HUES64 (cell line): Measurements from ENCODE around the gene CIAO2B.

Experiments used
- H3K27ac ChIP-seq: 2 replicates; pipeline ENCODE4 v1.7.0; 2013; ENCODE audit warnings: low read depth, low read length, inconsistent platforms
- H3K27me3 ChIP-seq: 2 replicates; pipeline ENCODE4 v1.6.1; 2013; ENCODE audit warnings: mild to moderate bottlenecking, low read length; ENCODE audit not compliant: insufficient read depth
- H3K36me3 ChIP-seq: 2 replicates; pipeline ENCODE4 v1.6.1; 2013; ENCODE audit warnings: mild to moderate bottlenecking, low read length; ENCODE audit not compliant: insufficient read depth
- H3K4me1 ChIP-seq: 2 replicates; pipeline ENCODE4 v1.6.1; 2013; ENCODE audit warnings: mild to moderate bottlenecking, low read length, moderate library complexity; ENCODE audit not compliant: insufficient read depth
- H3K4me3 ChIP-seq: 2 replicates; pipeline ENCODE4 v1.5.1; 2013; ENCODE audit warnings: mild to moderate bottlenecking, low read length, moderate library complexity
- H3K9ac ChIP-seq: 2 replicates; pipeline ENCODE4 v1.6.1; 2013; ENCODE audit warnings: mild to moderate bottlenecking, low read depth, low read length
- H3K9me3 ChIP-seq: 2 replicates; pipeline ENCODE4 v1.6.1; 2013; ENCODE audit warnings: low read depth, low read length; ENCODE audit not compliant: insufficient read depth
- WGBS: fragments of 150-250, 120-280 bp; methylation state at CpG from one replicate; pipeline ENCODE4 v1.1.7; 2013; ENCODE audit warnings: missing lambda C conversion rate; 5-methylcytosine and 5-hydroxymethylcytosine counted together

Gene CIAO2B

GRCh38 chr16:66906916-66907836 is 27.0 kb downstream of the CIAO2B start:
- Histone ChIP-seq H3K36me3 (no peaks in the 10 kb centered on the region), H3K9ac (no peak overlapping the region), H3K9me3 (no peaks in the 10 kb centered on the region), H3K27me3 (no peaks in the 10 kb centered on the region), H3K4me3 (no peak overlapping the region), H3K27ac (no peak overlapping the region), H3K4me1 (no peaks in the 10 kb centered on the region)
- 82% methylated on average over 7 of the region's 7 CpGs for WGBS

DNA sequence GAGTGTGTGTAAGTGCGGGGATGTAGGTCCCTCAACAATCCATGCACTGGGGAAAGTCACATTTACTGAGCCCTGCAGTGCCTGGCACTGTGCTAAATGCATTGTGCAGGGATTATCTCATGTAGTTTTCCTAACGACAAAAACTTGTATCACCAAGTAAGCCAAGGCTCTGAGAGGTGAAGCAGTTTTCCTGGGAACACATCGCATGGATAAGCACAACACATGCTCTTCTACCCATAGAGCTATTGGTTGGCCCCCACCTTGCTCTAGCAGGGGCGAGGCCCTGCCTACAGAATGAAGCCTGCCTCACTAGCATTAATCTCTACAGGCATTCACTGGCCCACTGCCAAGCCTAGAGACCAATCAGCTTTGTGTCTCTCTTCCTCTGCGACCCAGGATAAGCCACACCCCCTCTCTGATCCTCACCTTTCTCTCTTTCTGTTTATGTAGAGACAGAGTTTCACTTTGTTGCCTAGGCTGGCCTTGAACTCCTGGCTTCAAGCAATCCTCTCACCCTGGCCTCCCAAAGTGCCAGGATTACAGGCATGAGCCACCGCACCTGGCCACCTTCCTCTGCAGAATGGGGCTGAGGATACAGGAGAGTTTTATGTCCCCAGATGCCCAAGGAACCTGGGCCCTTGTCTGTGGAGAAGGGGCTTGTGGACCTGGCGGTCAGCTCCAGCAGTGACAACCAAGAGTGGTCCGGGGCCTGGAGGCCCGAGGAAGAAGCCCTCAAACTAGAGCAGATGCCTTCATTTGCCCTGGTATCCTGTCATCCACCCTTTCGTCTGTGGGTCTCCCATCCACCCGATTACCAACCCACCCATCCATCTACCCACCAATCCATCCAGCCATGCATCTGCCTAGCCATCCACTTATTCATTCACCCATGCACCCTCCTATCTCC is 28.3 kb downstream of the CIAO2B start:
- Histone ChIP-seq H3K36me3 (no peaks in the 10 kb centered on the region), H3K9ac (no peak overlapping the region), H3K27ac (no peak overlapping the region), H3K4me3 (no peak overlapping the region), H3K27me3 (no peaks in the 10 kb centered on the region), H3K9me3 (no peaks in the 10 kb centered on the region), H3K4me1 (no peaks in the 10 kb centered on the region)
- 81% methylated on average over 11 of the region's 11 CpGs for WGBS

DNA sequence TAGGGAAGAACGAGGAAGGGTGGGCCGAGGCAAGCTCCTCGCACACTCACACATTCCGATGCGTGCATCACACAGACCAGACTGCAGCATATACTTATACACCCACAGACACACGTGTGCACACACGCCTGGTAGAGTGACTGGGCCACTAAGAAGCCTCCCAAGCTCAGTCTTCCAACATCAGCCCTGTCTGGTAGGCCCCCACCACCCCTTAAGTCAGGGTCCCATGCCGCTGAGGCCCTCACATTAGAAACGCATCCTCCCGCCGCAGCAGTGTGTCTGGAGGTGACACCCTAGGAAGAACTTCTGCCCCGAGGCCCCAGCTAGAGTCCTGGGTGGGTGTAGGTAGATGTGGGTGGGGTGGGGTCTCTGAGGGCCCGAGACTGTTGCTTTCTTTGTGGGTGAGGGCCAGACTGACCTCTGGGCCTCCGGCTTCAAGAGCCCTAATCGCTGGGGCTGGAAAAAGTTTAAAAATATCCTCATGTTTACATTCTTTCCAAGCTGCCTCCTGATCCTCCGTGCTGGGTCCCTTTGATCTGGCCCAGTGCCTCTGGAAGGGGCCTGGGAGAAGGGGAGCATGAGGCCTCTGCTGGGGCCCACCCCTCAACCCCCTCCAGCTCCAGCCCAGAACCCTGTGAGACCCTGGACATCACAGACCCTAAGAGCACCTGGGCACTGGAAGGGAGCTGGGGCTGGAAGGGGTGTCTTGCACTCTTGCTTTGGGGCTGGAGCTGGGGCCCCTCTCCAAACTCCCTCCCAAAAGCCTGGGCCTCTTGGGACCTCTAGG is 29.2 kb downstream of the CIAO2B start:
- Histone ChIP-seq H3K9ac (no peak overlapping the region), H3K27me3 (no peaks in the 10 kb centered on the region), H3K4me1 (peaks cover 4% of the 10 kb centered on the region), H3K9me3 (no peaks in the 10 kb centered on the region), H3K27ac (no peak overlapping the region), H3K4me3 (no peak overlapping the region), H3K36me3 (no peaks in the 10 kb centered on the region)
- WGBS: 91% methylated on average over 16 of the region's 16 CpGs

- Histone ChIP-seq H3K4me3 (no peak overlapping the region), H3K27ac (no peak overlapping the region), H3K36me3 (no peaks in the 10 kb centered on the region), H3K9ac (no peak overlapping the region), H3K9me3 (no peaks in the 10 kb centered on the region), H3K27me3 (no peaks in the 10 kb centered on the region), H3K4me1 (peaks cover 8% of the 10 kb centered on the region)
- 88% methylated on average over 13 of the region's 13 CpGs for WGBS
Measured at GRCh38 chr16:66904428-66904845, 29.8 kb downstream of the CIAO2B start.

DNA sequence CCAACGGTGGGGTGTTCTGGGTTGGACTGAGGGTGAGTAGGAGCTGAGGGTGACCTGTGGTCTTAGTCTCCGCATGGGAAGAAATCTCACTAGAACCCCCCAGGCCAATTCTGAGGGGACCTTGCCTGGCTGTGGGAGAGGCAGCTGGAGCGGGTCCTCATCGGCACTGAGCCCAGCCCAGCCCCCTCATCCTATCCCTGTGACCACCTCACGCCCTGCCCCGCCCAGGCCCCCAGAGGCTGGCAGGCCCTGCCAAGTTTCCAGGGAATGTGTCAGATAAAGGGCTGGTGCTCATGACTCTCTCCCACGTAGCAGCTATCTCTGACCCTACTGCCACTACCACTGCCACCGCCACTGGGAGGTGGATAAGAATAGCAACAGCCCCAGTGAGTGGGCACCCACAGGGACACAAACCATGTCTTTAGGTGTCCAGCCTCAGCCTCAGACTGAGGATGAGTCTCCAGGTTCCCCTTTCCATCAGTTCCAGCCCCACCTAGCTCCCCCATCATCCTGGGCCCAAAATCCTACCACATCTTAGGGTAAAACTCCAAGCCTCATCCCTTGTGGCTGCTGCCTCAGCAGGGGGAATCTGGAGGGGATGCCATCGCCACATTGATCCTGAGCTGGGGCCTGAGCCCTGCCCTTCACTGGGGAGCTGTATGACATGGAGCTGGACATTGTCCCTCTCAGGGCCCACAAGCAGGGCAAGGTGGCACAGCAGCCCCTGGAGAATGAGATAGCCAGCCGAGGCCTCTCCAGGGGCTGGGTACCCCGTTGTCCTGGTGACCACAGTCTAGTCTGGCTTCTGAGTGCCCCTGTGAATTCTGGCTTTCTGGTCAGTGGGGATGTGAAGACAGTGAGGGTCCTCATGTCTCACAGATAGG is 30.4 kb downstream of the CIAO2B start:
- no peak overlapping the region for H3K27ac ChIP-seq
- H3K4me1 ChIP-seq: peaks cover 8% of the 10 kb centered on the region
- no peaks in the 10 kb centered on the region for H3K9me3 ChIP-seq
- no peak overlapping the region for H3K4me3 ChIP-seq
- whole genome bisulfite sequencing: 90% methylated on average over 11 of the region's 11 CpGs
- no peak overlapping the region for H3K9ac ChIP-seq
- H3K36me3 ChIP-seq: no peaks in the 10 kb centered on the region
- H3K27me3 ChIP-seq: no peaks in the 10 kb centered on the region

DNA sequence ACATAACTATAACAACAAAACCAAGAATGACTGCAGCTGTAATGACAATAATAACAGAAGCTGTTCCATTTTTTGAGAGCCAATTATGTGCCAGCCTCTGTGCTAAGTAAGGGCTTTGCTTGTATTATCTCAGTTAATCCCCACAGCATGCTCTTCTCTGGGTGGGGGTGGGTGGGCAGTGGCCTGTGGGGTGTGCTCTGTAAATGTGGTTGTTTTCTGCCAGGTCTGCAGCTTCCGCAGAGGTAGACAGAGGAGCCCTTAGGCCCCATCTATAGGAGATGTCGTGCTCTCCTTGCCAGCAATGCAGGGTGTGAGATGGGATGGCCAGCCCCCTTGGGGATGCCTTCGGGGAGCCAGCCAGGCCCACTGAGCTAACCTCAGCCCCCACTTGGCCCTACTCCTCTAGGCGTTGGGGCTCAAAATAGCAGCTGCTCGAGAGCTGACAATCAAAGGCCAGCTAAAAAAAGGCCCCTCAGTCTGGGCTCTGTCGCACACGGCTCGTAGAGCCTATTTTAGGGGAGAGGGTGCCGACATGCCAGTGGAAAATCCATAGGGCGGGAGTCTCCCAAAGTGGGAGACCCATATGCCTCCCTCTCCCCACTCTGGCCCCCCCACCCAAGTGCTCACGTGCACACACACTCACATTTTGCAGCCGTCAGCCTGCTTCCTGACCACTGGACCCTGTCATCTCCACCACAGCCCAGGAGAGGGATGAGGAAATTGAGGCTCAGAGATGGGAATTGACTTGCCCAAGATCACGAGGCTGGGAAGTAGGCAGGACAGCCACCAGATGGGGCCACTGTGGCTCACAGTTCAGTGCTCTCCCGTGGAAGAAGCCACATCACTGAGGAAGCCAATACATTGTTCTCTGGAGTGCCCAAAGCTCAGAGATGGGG is 31.3 kb downstream of the CIAO2B start:
- H3K9ac ChIP-seq: no peak overlapping the region
- H3K36me3 ChIP-seq: no peaks in the 10 kb centered on the region
- H3K27ac ChIP-seq: no peak overlapping the region
- peaks cover 8% of the 10 kb centered on the region for H3K4me1 ChIP-seq
- H3K4me3 ChIP-seq: no peak overlapping the region
- 86% methylated on average over 14 of the region's 14 CpGs for WGBS
- no peaks in the 10 kb centered on the region for H3K9me3 ChIP-seq
- H3K27me3 ChIP-seq: no peaks in the 10 kb centered on the region

GRCh38 chr16:66901626-66902025 is 32.6 kb downstream of the CIAO2B start:
- no peaks in the 10 kb centered on the region for H3K27me3 ChIP-seq
- WGBS: 91% methylated on average over 10 of the region's 10 CpGs
- peaks cover 8% of the 10 kb centered on the region for H3K4me1 ChIP-seq
- H3K4me3 ChIP-seq: no peak overlapping the region
- H3K9me3 ChIP-seq: no peaks in the 10 kb centered on the region
- no peak overlapping the region for H3K9ac ChIP-seq
- H3K27ac ChIP-seq: no peak overlapping the region
- H3K36me3 ChIP-seq: no peaks in the 10 kb centered on the region

DNA sequence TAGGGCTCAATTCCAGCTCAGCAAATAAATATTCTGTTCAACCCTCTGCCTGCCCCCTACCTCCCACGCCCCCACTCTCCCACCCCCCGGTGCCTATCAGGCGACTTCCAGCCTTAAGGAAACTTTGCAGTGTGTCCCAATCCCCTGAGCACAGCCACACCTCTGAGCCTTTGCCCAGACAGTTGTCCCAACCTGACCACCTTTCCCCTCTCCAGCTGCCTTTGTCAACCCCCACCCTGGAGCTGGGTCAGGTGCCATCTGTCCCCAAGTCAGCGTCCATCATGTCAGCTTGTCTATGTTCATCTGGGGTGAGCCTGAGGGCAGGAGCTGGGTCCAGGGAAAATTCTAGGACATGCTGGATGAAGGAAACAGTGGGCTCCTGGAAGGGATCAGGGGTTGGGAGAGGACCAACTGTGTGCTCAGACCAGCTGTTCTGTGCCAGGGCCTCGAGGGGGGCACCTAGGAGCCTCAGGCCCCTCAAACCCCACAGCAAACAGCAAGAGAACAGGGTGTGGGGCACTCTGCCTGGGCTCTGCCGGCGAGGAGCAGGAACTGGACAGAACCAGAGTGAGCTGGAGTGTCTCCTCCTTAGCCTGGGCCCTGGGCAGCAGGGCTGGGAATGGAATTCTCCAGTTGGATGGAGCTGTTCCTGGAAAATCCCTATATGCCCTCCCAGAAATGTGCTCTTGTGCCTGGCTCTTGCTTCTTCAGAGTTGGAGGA is 33.3 kb downstream of the CIAO2B start:
- Histone ChIP-seq H3K9me3 (no peaks in the 10 kb centered on the region), H3K27ac (no peak overlapping the region), H3K4me3 (no peak overlapping the region), H3K36me3 (no peaks in the 10 kb centered on the region), H3K27me3 (no peaks in the 10 kb centered on the region), H3K4me1 (peaks cover 8% of the 10 kb centered on the region), H3K9ac (no peak overlapping the region)
- 79% methylated on average over 7 of the region's 7 CpGs for WGBS

- Histone ChIP-seq H3K4me3 (no peak overlapping the region), H3K27me3 (no peaks in the 10 kb centered on the region), H3K27ac (no peak overlapping the region), H3K4me1 (peaks cover 8% of the 10 kb centered on the region), H3K9me3 (no peaks in the 10 kb centered on the region), H3K36me3 (no peaks in the 10 kb centered on the region), H3K9ac (no peak overlapping the region)
- WGBS: 62% methylated on average over 8 of the region's 9 CpGs
Measured at GRCh38 chr16:66899945-66900710, 34.1 kb downstream of the CIAO2B start.
